MCF 10A (cell line): Measurements from ENCODE around the gene DDO. TPM values are rescaled to one million over a fixed set of nuclear protein-coding genes. Genes with fewer than 3 reads are reported as not detected.
"Not testable (repeated sequence)": the region's sequence is repeated elsewhere in the genome, so short reads cannot be mapped to it uniquely, and the experiment has no call there.

Source experiments
- BruUV-seq: library from RNA; stranded (reverse); fragments of 400-500 nt; replicated peaks from 2 replicates; lab custom pipeline; 2021; lab: Mats Ljungman, UMichigan
- CTCF ChIA-PET: fragments of 300-600 bp; sonication (Branson Sonifier 250); formaldehyde crosslinking; extraction: SDS; loops from one replicate; lab custom pipeline; 2021; ENCODE audit warnings: antibody characterized with exemption, inconsistent platforms; lab: Yijun Ruan, JAX
- POLR2A ChIA-PET: fragments of 300-600, 350-650 bp; sonication (Branson Sonifier 250); formaldehyde crosslinking; extraction: SDS; loops from one replicate; lab custom pipeline; 2020; ENCODE audit warnings: antibody characterized with exemption, inconsistent platforms; lab: Yijun Ruan, JAX
- DNase-seq: peaks from one replicate; pipeline ENCODE4 v3.0.0-alpha.2; 2018; ENCODE audit not compliant: unreplicated experiment
- H3K27ac Mint-ChIP-seq: one replicate; pipeline ENCODE4 v1.8.0; 2022; ENCODE audit warnings: mild to moderate bottlenecking, low read depth, mixed read lengths; ENCODE audit not compliant: unreplicated experiment
- H3K27me3 Mint-ChIP-seq: one replicate; pipeline ENCODE4 v1.8.0; 2022; ENCODE audit warnings: mixed read lengths; ENCODE audit not compliant: insufficient read depth, unreplicated experiment
- H3K36me3 Mint-ChIP-seq: one replicate; pipeline ENCODE4 v1.8.0; 2022; ENCODE audit warnings: mild to moderate bottlenecking, moderate library complexity, mixed read lengths; ENCODE audit not compliant: insufficient read depth, unreplicated experiment
- H3K4me1 Mint-ChIP-seq: one replicate; pipeline ENCODE4 v1.8.0; 2022; ENCODE audit warnings: mixed read lengths; ENCODE audit not compliant: insufficient read depth, unreplicated experiment
- H3K4me3 Mint-ChIP-seq: one replicate; pipeline ENCODE4 v1.8.0; 2022; ENCODE audit warnings: mild to moderate bottlenecking, moderate library complexity, mixed read lengths; ENCODE audit not compliant: unreplicated experiment
- H3K9me3 Mint-ChIP-seq: one replicate; pipeline ENCODE4 v1.8.0; 2022; ENCODE audit warnings: mixed read lengths; ENCODE audit not compliant: unreplicated experiment
- CTCF ChIP-seq: fragments of 200-600 bp; IDR thresholded peaks from one replicate; pipeline ENCODE4 v1.8.0; 2022; ENCODE audit warnings: antibody characterized with exemption, mild to moderate bottlenecking; ENCODE audit not compliant: unreplicated experiment
- intact Hi-C: fragments of 100-400 bp; cut with micrococcal nuclease; formaldehyde crosslinking; loops from 2 replicates; pipeline ENCODE4 v1.14.1; 2022
- total RNA-seq: library from RNA; stranded (reverse); gene quantifications from 2 replicates; pipeline ENCODE4 v1.2.3, GENCODE V29; 2022

DDO gene
- total RNA-seq, 1 experiment from 2014 or later, result not detected

DNA sequence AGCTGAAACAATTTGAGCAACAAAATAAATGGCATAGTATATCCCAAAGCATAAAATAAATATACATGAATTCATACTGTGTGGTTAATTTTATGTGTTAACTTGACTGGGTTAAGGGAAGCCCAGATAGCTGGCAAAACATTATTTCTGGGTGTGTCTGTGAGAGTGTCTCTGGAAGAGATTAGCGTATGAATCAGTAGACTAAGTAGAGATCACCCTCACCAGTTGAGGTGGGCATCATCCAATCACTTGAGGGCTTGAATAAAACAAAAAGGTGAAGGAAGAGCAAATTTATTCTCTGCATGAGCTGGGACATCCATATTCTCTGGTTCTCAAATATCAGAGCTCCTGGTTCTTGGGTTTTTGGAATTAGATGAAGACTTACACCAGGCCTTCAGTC is 43.1 kb upstream of the DDO start:
- no peak for DNase-seq
- no peak overlapping the region for H3K27ac Mint-ChIP-seq
- ChIA-PET POLR2A (no interaction called here), CTCF (interaction anchor here (0.6 to 1.7 kb wide), 4 partner anchors 11 to 818 kb away, joined by 3 to 5 read pairs (median 4); no protein-coding TSS in a partner anchor)
- peaks cover 10% of the 10 kb centered on the region for H3K4me1 Mint-ChIP-seq
- intact Hi-C loops, result no loop called here
- H3K4me3 Mint-ChIP-seq, result no peak overlapping the region
- H3K9me3 Mint-ChIP-seq, result no peaks in the 10 kb centered on the region
- no peaks in the 10 kb centered on the region for H3K36me3 Mint-ChIP-seq
- no TSS peak for BruUV-seq
- TF ChIP-seq CTCF, result no peak
- no peaks in the 10 kb centered on the region for H3K27me3 Mint-ChIP-seq

DNA sequence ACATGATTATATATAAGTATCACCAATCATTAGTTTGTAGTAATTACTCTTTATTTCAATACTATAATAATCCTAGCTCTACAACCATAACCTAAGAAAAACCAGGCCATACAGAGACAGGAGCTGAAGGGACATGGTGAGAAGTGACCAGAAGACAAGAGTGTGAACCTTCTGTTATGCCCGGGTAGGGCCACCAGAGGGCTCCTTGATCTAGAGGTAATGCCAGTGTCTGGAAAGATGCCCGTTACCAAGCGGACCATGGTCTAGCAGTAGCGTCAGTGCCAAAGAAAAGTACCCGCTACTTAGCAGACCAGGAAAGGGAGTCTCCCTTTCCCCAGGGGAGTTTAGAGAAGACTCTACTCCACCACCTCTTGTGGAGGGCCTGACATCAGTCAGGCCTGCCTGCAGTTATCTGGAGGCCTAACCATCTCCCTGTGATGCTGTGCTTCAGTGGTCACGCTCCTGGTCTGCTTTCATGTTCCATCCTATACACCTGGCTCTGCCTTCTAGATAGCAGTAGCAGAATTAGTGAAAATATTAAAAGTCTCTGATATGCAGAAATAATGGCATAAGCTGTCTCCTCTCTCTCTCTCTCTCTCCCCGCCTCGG is 42.3 kb upstream of the DDO start:
- POLR2A ChIA-PET, H3K27me3 Mint-ChIP-seq, BruUV-seq, H3K9me3 Mint-ChIP-seq, H3K27ac Mint-ChIP-seq, H3K4me3 Mint-ChIP-seq, H3K4me1 Mint-ChIP-seq, H3K36me3 Mint-ChIP-seq: not testable (repeated sequence)
- CTCF ChIA-PET, result interaction anchor here (0.7 to 1.7 kb wide), 5 partner anchors 10 to 47 kb away, joined by 3 to 6 read pairs (median 5); no protein-coding TSS in a partner anchor
- peak; percentile 79 for DNase-seq
- intact Hi-C loops, result loop anchor here (2.0 kb wide), 1 partner anchor 491 kb away; no protein-coding TSS in a partner anchor
- peak; percentile 49 for TF ChIP-seq CTCF

- no peaks in the 10 kb centered on the region for H3K9me3 Mint-ChIP-seq
- intact Hi-C loops, result loop anchor here (2.0 kb wide), 1 partner anchor 492 kb away; no protein-coding TSS in a partner anchor
- H3K4me1 Mint-ChIP-seq, result peaks cover 10% of the 10 kb centered on the region
- no peak overlapping the region for H3K27ac Mint-ChIP-seq
- no peak overlapping the region for H3K4me3 Mint-ChIP-seq
- ChIA-PET CTCF (interaction anchor here (0.7 to 1.7 kb wide), 3 partner anchors 9 to 768 kb away, joined by 3 to 6 read pairs (median 5); no protein-coding TSS in a partner anchor), POLR2A (interaction anchor here (1.1 kb wide), 1 partner anchor 357 kb away, joined by 3 read pairs; no protein-coding TSS in a partner anchor)
- H3K27me3 Mint-ChIP-seq, result no peaks in the 10 kb centered on the region
- no peak for TF ChIP-seq CTCF
- DNase-seq, result peak; percentile 35
- no peaks in the 10 kb centered on the region for H3K36me3 Mint-ChIP-seq
- no TSS peak for BruUV-seq
Measured at GRCh38 chr6:110456694-110457093, 41.3 kb upstream of the DDO start.

GRCh38 chr6:110449541-110449895 is 34.1 kb upstream of the DDO start:
- intact Hi-C loops, result no loop called here
- peaks cover 12% of the 10 kb centered on the region for H3K4me1 Mint-ChIP-seq
- POLR2A ChIA-PET, result interaction anchor here (0.6 kb wide), 1 partner anchor 12 kb away, joined by 3 read pairs; no protein-coding TSS in a partner anchor
- H3K9me3 Mint-ChIP-seq, result no peaks in the 10 kb centered on the region
- no peaks in the 10 kb centered on the region for H3K27me3 Mint-ChIP-seq
- CTCF ChIA-PET, result interaction anchor here (1.0 kb wide), 1 partner anchor 59 kb away, joined by 3 read pairs; no protein-coding TSS in a partner anchor
- no peak for TF ChIP-seq CTCF
- DNase-seq, result no peak
- H3K27ac Mint-ChIP-seq, result no peak overlapping the region
- no peak overlapping the region for H3K4me3 Mint-ChIP-seq
- H3K36me3 Mint-ChIP-seq, result no peaks in the 10 kb centered on the region
- no TSS peak for BruUV-seq
